ENCODE data around the gene ANKS4B. TPM values are rescaled to one million over a fixed set of nuclear protein-coding genes. Genes with fewer than 3 reads are reported as not detected.

Gene ANKS4B
- polyA plus RNA-seq, 1 donor from 2014 or later, result not detected

DNA sequence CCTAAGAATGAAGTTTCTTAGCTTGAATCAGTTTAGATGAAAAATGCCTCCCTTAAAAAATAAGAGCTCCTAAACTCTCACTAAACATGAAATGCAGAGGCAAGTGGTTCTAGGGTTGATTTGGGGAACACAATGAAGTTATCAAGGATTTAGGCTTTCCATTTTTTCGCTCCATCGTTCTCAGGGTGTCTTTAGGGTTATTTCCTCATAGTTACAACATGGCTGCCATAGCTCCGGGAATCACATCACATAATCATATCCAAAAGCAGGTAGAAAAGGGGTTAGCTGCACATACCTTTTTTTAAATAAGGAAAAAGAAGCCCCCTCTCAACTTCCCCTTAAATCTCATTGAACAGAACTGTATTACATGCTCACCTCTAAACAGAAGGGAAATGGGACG is 43.5 kb upstream of the ANKS4B start:
- H3K9me2 ChIP-seq (ENCODE audit: insufficient read depth, low read length), result no peaks in the 10 kb centered on the region
- H3K9ac ChIP-seq (ENCODE audit: low read length), result no peak overlapping the region
- no peaks in the 10 kb centered on the region for H3F3A ChIP-seq (ENCODE audit: insufficient read depth, low read length, poor library complexity, severe bottlenecking)
- no peaks in the 10 kb centered on the region for H4K20me1 ChIP-seq (ENCODE audit: insufficient read depth)
- no peaks in the 10 kb centered on the region for H3K27me3 ChIP-seq (ENCODE audit: insufficient read depth, low read depth, low read length)
- TF ChIP-seq TAF1 (IDR thresholded peaks at IDR 0.05; ENCODE audit: low read depth), result no peak
- no peak for TF ChIP-seq EZH2 (IDR thresholded peaks at IDR 0.05; ENCODE audit: borderline replicate concordance, insufficient read depth, low read length, poor library complexity, severe bottlenecking)
- no peak for TF ChIP-seq POLR2AphosphoS5 (IDR thresholded peaks at IDR 0.05)
- TF ChIP-seq RAD21 (conservative IDR thresholded peaks at IDR 0.05), result no peak
- H3K4me2 ChIP-seq (ENCODE audit: low read length), result no peak overlapping the region
- H3K27ac ChIP-seq (ENCODE audit: low read length), result no peak overlapping the region
- no peak overlapping the region for H2AFZ ChIP-seq (ENCODE audit: low read depth, low read length)
- no peak overlapping the region for H3K4me3 ChIP-seq (ENCODE audit: low read length)
- H3K79me2 ChIP-seq (replicated peaks; ENCODE audit: insufficient read depth, low read length), result no peaks in the 10 kb centered on the region
- H3K36me3 ChIP-seq (ENCODE audit: insufficient read depth, low read length), result no peaks in the 10 kb centered on the region
- H3K9me3 ChIP-seq (ENCODE audit: low read length), result no peaks in the 10 kb centered on the region

GRCh38 chr16:21190599-21190998 is 42.9 kb upstream of the ANKS4B start:
- no peaks in the 10 kb centered on the region for H4K20me1 ChIP-seq (ENCODE audit: insufficient read depth)
- no peak overlapping the region for H3K27ac ChIP-seq (ENCODE audit: low read length)
- H3F3A ChIP-seq (ENCODE audit: insufficient read depth, low read length, poor library complexity, severe bottlenecking), result no peaks in the 10 kb centered on the region
- no peak for TF ChIP-seq MXI1 (conservative IDR thresholded peaks at IDR 0.05; ENCODE audit: poor library complexity, severe bottlenecking)
- no peak for TF ChIP-seq REST (IDR thresholded peaks at IDR 0.05; ENCODE audit: borderline replicate concordance)
- no peak for TF ChIP-seq EP300 (conservative IDR thresholded peaks at IDR 0.05; ENCODE audit: poor library complexity, severe bottlenecking)
- TF ChIP-seq SMC3 (conservative IDR thresholded peaks at IDR 0.05; ENCODE audit: poor library complexity), result no peak
- TF ChIP-seq, protein P1, sequence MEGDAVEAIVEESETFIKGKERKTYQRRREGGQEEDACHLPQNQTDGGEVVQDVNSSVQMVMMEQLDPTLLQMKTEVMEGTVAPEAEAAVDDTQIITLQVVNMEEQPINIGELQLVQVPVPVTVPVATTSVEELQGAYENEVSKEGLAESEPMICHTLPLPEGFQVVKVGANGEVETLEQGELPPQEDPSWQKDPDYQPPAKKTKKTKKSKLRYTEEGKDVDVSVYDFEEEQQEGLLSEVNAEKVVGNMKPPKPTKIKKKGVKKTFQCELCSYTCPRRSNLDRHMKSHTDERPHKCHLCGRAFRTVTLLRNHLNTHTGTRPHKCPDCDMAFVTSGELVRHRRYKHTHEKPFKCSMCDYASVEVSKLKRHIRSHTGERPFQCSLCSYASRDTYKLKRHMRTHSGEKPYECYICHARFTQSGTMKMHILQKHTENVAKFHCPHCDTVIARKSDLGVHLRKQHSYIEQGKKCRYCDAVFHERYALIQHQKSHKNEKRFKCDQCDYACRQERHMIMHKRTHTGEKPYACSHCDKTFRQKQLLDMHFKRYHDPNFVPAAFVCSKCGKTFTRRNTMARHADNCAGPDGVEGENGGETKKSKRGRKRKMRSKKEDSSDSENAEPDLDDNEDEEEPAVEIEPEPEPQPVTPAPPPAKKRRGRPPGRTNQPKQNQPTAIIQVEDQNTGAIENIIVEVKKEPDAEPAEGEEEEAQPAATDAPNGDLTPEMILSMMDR (IDR thresholded peaks at IDR 0.05; ENCODE audit: poor library complexity, severe bottlenecking), result no peak
- no peak for TF ChIP-seq EZH2 (IDR thresholded peaks at IDR 0.05; ENCODE audit: borderline replicate concordance, insufficient read depth, low read length, poor library complexity, severe bottlenecking)
- TF ChIP-seq RAD21 (conservative IDR thresholded peaks at IDR 0.05), result no peak
- TF ChIP-seq TAF1 (IDR thresholded peaks at IDR 0.05; ENCODE audit: low read depth), result no peak
- no peak for TF ChIP-seq POLR2AphosphoS5 (IDR thresholded peaks at IDR 0.05)
- H3K36me3 ChIP-seq (ENCODE audit: insufficient read depth, low read length), result no peaks in the 10 kb centered on the region
- no peaks in the 10 kb centered on the region for H3K79me2 ChIP-seq (replicated peaks; ENCODE audit: insufficient read depth, low read length)
- no peak overlapping the region for H3K9ac ChIP-seq (ENCODE audit: low read length)
- no peaks in the 10 kb centered on the region for H3K27me3 ChIP-seq (ENCODE audit: insufficient read depth, low read depth, low read length)
- no peak overlapping the region for H2AFZ ChIP-seq (ENCODE audit: low read depth, low read length)
- H3K4me2 ChIP-seq (ENCODE audit: low read length), result no peak overlapping the region
- H3K9me3 ChIP-seq (ENCODE audit: low read length), result no peaks in the 10 kb centered on the region
- no peaks in the 10 kb centered on the region for H3K9me2 ChIP-seq (ENCODE audit: insufficient read depth, low read length)
- H3K4me3 ChIP-seq (ENCODE audit: low read length), result no peak overlapping the region
